ENCODE results near the gene TLR1.

- TF ChIP-seq CTCF (IDR thresholded peaks at IDR 0.05; ENCODE audit: low read depth, low read length, poor library complexity, severe bottlenecking) = no peak
- TF ChIP-seq EZH2phosphoT487 (IDR thresholded peaks at IDR 0.05; ENCODE audit: borderline replicate concordance, low read length) = no peak
These were observed 22.7 kb downstream of the TLR1 start for GRCh38 chr4:38781854-38782261.
